ENCODE results near the gene EDN2. TPM values are rescaled to one million over a fixed set of nuclear protein-coding genes. Genes with fewer than 3 reads are reported as not detected.

The EDN2 gene
- total and polyA plus RNA-seq, 8 donors, result 1.5 to 71.8 (median 2.5) TPM; not detected in 3

DNA sequence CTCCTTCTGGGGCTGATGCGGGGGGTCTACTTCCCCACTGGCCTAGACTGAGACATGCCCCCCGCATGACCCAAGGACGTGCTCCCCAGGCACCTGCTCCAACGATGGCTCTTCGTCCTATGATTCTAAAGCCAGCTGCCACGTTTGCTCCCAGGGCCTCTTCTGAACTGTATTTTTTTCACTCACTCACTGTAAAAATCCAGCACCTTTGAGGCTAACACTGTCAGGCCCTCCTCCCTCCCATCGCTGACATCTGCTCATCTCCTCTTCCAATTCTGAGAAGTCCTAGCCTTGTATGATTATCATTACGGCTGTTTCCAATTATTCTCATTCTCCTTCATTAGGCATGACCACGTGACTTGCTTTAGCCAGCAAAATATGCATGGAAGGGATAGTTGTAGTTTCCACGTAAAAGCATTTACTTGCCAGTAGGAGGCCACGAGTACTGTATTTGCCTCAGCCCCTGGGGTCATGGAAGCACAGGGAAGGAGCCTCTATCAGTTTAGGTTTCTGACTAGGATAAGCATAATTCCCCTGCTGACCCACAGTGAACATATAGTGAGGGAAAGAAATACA is 19.1 kb upstream of the EDN2 start:
- no peak for DNase-seq
- H3K27ac ChIP-seq, result peak overlapping the region in 1 of 5 donors; percentile 92

DNA sequence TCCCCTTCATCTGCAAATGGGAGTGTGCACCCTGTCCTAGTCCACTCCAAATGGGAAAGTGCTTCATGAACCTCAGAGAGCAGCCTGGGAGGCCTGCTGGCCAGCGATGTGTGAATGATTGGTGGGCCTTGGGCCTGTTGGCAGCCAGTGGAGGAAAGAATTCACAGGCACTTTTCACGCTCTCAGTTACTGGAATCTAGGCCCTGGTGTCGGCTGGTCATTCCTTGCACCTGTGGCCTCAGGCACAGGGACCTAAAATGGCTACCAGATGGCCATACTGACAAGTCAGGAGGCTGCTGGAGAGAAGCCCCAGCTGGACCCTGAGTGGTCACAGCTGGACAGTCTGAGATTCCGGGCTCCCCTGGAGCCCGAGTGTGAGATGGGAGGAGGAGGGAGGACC is 18.4 kb upstream of the EDN2 start:
- H3K27me3 ChIP-seq, result no peaks in the 10 kb centered on the region
- H3K4me3 ChIP-seq, result no peak overlapping the region
- no peak for TF ChIP-seq POLR2A (IDR thresholded peaks at IDR 0.05)
- TF ChIP-seq, protein P1, sequence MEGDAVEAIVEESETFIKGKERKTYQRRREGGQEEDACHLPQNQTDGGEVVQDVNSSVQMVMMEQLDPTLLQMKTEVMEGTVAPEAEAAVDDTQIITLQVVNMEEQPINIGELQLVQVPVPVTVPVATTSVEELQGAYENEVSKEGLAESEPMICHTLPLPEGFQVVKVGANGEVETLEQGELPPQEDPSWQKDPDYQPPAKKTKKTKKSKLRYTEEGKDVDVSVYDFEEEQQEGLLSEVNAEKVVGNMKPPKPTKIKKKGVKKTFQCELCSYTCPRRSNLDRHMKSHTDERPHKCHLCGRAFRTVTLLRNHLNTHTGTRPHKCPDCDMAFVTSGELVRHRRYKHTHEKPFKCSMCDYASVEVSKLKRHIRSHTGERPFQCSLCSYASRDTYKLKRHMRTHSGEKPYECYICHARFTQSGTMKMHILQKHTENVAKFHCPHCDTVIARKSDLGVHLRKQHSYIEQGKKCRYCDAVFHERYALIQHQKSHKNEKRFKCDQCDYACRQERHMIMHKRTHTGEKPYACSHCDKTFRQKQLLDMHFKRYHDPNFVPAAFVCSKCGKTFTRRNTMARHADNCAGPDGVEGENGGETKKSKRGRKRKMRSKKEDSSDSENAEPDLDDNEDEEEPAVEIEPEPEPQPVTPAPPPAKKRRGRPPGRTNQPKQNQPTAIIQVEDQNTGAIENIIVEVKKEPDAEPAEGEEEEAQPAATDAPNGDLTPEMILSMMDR (IDR thresholded peaks at IDR 0.05), result no peak
- no peak for TF ChIP-seq POLR2AphosphoS5 (IDR thresholded peaks at IDR 0.05)
- TF ChIP-seq EP300 (IDR thresholded peaks at IDR 0.05), result no peak
- H3K9me3 ChIP-seq, result no peaks in the 10 kb centered on the region
- peaks cover 34 to 48% (median 38%) of the 10 kb centered on the region in 4 donors for H3K4me1 ChIP-seq
- H3K27ac ChIP-seq, result peak overlapping the region in 2 of 5 donors; percentile 86 to 92
- WGBS, 5 donors, result 82 to 91% (median 87%) methylated on average over 4 to 5 of the region's 5 CpGs
- no peaks in the 10 kb centered on the region for H3K36me3 ChIP-seq
- no peak for DNase-seq
- intact Hi-C loops (cut with DNase I; ENCODE audit: low total_unique reads), result no loop called here

More for the DNA sequence above, 19.1 kb upstream of the EDN2 start:
- intact Hi-C loops (cut with DNase I; ENCODE audit: low total_unique reads), result no loop called here
- H3K4me3 ChIP-seq, result no peak overlapping the region
- no peaks in the 10 kb centered on the region for H3K9me3 ChIP-seq
- TF ChIP-seq, protein P1 (IDR thresholded peaks at IDR 0.05), result no peak
- TF ChIP-seq POLR2AphosphoS5 (IDR thresholded peaks at IDR 0.05) (no peak), EP300 (IDR thresholded peaks at IDR 0.05) (no peak), POLR2A (IDR thresholded peaks at IDR 0.05) (no peak)
- no peaks in the 10 kb centered on the region for H3K36me3 ChIP-seq
- H3K4me1 ChIP-seq, result peaks cover 28 to 41% (median 31%) of the 10 kb centered on the region in 4 donors
- WGBS, 5 donors, result 89 to 93% (median 92%) methylated on average over 11 of the region's 11 CpGs
- H3K27me3 ChIP-seq, result no peaks in the 10 kb centered on the region

DNA sequence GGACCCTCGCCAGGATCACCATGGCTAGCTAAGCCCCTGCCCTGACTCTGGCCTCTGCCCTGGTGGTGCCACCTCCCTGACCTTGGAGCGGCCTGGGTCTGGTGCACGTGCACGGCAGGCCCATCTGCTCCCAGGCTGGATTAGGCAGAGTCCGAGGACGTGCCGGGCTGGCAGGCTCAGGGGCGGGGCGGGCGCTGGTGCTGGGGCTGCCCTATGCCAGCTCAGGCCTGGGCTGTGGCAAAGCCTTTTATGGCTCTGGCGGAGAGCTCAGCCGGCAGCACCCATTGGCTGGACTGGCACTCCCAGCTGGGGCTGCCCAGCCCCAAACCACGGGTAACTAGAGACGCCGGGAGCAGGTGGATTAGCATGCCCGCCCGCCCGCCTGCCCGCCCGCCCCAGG is 17.1 kb upstream of the EDN2 start:
- H3K9me3 ChIP-seq, result no peaks in the 10 kb centered on the region
- peak overlapping the region; percentile 81 to 92 (median 87) for H3K27ac ChIP-seq
- intact Hi-C loops (cut with DNase I; ENCODE audit: low total_unique reads), result no loop called here
- no peak overlapping the region for H3K4me3 ChIP-seq
- peaks cover 40 to 56% (median 48%) of the 10 kb centered on the region in 4 donors for H3K4me1 ChIP-seq
- H3K27me3 ChIP-seq, result peaks cover 0 to 3% (median 0%) of the 10 kb centered on the region in 3 donors
- 56 to 72% (median 68%) methylated on average over 17 to 20 of the region's 20 CpGs for WGBS, 5 donors
- no peaks in the 10 kb centered on the region for H3K36me3 ChIP-seq
- peak in 1 of 2 donors; percentile 93 for DNase-seq
- no peak for TF ChIP-seq POLR2A (IDR thresholded peaks at IDR 0.05)
- no peak for TF ChIP-seq EP300 (IDR thresholded peaks at IDR 0.05)
- TF ChIP-seq, protein P1 (IDR thresholded peaks at IDR 0.05), result no peak
- peak in 2 of 3 donors; percentile 42 for TF ChIP-seq POLR2AphosphoS5 (IDR thresholded peaks at IDR 0.05)

DNA sequence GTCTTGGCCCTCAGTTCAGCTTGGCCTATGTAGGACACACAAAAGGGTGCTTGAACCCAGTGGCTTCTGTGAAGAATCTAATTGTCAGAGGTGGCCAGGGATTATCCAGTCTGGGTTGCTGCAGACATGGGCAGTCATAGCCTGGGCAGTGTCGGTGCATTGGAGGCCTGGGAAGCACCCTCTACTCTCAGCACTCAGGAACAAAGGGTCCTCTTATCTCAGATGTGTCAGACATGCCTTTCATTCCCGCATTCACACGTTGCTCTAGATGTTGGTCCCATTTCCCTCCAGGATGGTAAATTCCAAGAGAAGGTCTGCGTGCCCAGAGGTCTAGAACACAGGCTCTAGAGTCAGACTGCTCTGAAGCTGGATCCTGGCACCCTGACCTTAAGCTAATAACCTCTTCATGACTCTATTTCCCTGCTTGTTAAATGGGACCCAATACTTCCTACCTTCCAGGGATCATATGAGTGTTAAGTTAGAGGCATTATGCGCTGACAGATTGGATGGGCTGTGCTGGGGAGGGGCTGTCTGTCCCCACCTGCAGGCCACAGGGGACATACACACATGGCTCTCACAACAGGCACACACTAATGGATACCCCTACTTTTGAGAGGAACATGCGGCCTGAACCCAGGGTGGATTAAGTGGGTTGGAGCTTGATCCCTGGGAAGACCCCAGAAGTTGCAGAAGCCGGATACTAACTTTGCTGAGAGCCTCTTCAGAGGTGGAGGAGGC is 16.5 kb upstream of the EDN2 start:
- DNase-seq, result no peak
- H3K36me3 ChIP-seq, result no peaks in the 10 kb centered on the region
- H3K27ac ChIP-seq, result peak overlapping the region; percentile 81 to 92 (median 87)
- no peak for TF ChIP-seq EP300 (IDR thresholded peaks at IDR 0.05)
- TF ChIP-seq, protein P1 (IDR thresholded peaks at IDR 0.05), result no peak
- TF ChIP-seq POLR2AphosphoS5 (IDR thresholded peaks at IDR 0.05), result no peak
- no peak for TF ChIP-seq POLR2A (IDR thresholded peaks at IDR 0.05)
- no peak overlapping the region for H3K4me3 ChIP-seq
- H3K4me1 ChIP-seq, result peaks cover 46 to 63% (median 54%) of the 10 kb centered on the region in 4 donors
- WGBS, 5 donors, result 63 to 77% (median 69%) methylated on average over 7 of the region's 7 CpGs
- intact Hi-C loops (cut with DNase I; ENCODE audit: low total_unique reads), result no loop called here
- no peaks in the 10 kb centered on the region for H3K9me3 ChIP-seq
- H3K27me3 ChIP-seq, result peaks cover 0 to 9% (median 0%) of the 10 kb centered on the region in 3 donors
